NCI-H1417 treated with DMSO at 0.1 percent for 48 hours (cell line): ENCODE data around the gene TRPC1.
"Not testable (repeated sequence)": the region's sequence is repeated elsewhere in the genome, so short reads cannot be mapped to it uniquely, and the experiment has no call there.

ENCODE experiments used
- DNase-seq: peaks from one replicate; lab custom pipeline; 2025; lab: John Stamatoyannopoulos, UW

Gene TRPC1

DNA sequence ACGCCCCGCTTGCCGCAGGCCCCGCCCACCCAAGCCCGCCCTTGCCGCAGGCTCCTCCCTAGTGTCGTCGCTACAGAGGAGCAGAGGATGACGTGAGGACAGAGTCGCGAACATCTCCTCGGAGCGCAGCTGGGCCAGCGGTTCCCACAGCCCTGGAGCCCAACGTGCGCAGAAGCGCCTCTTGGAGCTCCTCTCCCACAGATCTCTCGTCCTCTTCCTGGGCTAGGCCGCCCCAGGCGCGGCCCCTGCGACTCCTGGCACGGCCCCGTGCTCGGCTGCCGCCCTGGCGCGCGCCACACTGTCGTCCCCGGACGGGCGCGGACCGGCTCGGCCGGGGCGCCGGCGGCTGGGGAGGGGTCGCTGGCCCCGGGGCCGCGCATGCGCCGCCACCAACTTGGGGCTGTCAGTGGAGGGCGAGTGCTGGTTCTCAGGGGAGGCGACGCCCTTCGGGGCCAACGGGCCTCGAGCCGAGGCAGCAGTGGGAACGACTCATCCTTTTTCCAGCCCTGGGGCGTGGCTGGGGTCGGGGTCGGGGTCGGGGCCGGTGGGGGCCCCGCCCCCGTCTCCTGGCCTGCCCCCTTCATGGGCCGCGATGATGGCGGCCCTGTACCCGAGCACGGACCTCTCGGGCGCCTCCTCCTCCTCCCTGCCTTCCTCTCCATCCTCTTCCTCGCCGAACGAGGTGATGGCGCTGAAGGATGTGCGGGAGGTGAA is at the start of gene TRPC1:
TRPC1 (plus strand) TSS at position 67 of the 714 bp plus-strand sequence; CDS start at position 593, 526 bp downstream.
- DNase-seq: no peak

DNA sequence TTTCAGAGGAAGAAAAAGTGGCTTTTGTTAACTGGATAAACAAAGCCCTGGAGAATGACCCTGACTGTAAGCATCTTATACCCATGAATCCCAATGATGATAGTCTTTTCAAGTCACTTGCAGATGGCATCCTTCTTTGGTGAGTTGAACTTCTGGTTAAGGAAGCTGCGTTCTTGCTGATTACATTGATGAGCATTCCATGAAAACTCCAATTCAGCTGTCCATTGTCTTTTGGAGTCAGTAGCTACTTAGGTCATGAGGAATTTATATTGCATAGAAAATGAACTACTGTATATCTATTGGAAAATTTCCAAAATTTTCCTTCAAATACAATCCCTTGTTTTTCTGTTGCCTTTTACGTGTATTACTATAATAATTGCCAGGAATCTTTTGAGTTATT is 47.7 kb upstream of the TRPC1 start:
- no peak for DNase-seq

DNA sequence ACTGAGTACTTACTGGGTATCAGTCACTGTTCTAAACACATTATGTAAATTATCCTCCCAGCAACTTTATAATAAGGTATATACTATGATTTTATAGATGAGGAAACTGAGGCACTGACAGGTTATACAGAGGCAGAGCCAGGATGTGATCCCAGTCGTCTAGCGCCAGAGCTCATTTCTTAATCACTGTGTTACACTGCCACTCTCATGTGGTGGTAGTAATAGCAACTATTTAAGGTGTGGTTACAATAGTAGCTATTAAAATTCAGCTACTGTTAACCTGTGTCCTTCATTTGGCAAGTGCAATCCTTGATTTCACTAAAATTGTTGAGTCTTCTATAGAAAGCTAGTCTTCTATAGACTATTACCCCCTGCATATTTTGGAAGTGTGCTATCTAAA is 43.1 kb upstream of the TRPC1 start:
- no peak for DNase-seq

DNA sequence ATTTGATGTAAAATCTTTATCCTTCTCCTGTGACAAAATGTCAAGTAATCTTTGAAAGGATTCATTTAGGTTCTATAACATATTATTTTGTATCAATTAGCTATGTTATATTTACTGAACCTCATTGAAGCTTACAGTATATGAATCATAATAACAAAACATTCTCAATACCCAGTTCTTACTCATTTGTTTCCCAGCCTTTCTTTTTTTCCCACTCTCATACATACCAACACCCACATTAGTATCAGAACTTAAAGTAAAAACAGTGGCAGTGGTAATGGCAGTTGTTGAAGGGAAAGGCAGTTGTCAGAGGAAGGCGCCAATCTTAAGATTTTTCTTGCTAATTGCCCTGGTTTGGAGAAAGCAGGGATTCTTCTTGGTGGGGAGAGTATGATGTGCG is 33.2 kb upstream of the TRPC1 start:
- DNase-seq: no peak

DNA sequence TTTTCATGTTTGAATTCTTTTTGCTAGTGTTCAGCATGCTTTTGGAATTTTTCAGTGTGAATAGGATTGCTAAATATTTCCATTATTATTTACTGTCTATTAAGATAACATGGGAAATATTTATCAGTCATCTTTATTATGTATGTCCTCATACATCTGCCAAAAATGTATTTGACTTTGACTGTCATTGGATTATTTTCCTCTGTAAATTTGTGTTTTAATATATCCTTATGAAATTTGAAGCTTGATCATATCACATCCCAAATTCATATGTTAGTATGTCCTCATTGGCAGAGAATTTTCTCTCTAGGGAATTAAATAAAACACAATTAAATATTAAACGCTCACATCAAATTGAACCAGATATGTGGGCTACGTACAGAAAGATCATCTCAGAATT is 32.3 kb upstream of the TRPC1 start:
- DNase-seq: no peak

DNA sequence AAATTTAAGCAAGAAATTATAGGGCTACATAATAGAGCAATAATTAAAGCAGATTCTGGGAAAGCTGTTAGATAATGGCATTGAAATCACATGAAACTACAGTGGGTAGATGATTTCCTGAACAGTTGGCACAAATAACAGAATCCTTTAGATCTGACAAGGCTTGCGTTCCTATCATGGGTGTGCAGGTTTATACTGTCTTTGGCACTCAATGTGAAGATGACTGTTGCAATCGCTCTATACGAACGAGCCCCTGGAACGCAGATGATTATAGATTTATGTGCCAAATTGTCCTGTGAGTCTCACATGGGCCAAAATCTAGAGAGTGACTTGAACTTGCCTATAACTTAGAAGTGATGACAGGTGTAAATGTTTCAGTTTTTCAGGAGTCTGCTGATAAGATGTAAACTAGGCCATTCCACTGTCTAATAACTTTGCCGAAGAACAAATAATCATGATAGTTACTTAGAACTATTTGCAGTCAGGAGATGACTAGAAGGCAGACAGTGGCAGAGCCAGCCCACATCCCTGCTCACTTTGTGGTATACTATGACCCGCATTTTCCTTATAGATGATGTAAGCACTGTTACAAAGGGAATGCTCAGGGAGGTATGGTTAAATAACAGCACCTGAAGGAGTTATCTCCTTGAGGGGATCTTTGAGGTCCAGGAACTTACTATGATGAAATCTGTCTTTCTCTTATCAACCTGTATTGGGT is 30.5 kb upstream of the TRPC1 start:
- no peak for DNase-seq

DNA sequence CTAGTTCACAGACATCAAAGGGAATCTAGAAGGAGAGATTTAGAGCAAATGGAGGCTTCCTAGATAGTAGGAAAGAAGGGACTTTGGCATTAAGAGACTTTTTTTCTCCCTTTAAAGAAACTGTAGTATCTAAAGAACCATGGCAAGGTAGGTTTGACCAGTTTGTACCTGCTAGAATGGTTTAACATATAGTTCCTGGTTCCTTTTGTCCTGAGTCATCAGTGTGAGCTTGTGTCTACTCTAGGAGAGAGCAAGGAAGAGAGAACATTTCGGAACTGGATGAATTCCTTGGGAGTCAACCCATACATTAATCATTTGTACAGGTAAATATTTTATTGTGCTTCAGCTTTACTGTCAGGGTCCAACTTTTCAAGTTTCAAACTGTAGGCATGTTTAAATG is 29.6 kb upstream of the TRPC1 start:
- DNase-seq: no peak

DNA sequence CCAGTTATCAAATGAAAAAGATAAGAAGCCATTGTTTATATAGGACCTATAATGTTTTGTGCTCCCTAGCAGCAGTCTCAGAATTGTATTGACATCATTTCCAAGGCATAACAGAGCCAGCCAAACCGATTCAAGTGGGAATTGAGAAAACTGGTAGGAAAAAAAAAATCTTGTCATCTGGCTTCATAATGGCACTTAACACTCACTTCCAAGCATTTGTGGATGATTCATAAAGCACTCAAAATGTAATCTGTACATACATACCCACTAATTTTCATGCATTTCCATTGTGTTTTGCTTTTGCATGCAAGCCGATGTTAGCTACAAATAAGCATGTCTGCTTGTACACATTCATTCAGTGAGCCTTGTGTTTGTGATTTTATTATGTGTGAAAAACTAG is 18.6 kb upstream of the TRPC1 start:
- DNase-seq: no peak

DNA sequence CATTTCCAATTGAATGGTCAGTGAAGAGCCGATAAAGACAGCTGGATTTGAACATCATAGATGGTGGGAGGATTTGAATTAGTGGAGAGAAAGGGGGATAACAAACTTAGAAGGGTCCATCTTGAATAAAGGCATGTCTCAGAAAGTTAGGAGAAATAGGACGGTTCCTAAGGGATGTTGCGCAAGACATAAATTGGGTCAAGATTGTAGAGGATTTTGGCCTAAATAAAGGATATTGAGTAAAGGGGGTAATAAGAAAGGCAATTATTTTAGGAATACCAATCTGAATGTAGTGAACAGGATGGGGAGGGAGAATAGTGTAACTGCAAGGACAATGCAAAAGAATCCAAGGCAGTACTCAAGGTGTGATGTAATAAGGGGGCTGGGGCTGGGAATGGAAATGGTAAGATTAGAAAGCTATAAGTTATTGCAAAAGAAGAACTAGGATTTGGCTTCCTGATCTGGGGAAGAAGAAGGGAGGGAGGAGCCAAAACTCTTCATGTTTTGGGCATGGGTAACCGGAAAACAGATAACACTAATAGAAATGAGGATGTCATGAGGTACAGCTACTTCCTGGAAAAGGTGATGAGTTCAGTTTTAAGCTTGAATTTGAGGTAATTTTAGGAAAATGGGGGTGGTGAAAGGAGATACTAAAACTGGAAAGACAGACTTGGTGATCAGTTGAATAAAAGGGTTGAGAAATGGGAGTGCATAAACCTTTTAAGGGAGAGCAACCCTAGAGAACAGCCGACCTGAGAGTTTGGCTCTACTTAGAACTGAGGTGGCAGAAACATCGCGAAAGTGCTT is 17.3 kb upstream of the TRPC1 start:
- no peak for DNase-seq

DNA sequence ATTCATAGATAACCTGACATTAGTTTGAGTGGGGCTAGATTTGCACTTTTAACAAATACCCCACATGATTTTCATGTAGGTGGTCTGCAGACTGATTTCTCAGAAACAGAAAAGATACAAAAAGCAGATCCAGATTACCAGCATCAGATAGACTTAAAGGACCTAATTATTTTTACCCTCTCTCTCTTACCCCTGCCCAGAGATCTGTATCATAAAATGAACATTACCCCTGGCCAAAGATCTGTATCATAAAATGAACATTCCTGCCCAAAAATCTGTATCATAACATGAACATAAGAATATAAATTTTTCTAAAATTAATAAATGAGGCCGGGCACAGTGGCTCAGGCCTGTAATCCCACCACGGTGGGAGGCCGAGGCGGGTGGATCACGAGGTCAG is 14.6 kb upstream of the TRPC1 start:
- no peak for DNase-seq

DNA sequence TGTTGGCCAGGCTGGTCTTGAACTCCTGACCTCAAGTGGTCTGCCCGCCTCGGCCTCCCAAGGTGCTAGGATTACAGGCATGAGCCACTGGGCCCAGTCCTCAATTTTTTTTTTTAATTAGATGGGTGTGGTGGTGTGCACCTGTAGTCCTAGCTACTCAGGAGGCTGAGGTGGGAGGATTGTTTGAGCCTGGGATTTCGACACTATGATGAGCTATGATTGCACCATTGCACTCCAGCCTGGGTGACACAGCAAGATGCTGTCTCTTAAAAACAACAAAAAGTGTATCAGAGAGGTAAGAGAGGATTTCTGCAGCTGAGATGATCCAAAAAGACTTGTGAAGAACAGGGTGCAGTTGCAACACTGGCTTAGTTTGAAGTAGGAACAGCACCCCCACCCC is 9.0 kb upstream of the TRPC1 start:
- DNase-seq: not testable (repeated sequence)

DNA sequence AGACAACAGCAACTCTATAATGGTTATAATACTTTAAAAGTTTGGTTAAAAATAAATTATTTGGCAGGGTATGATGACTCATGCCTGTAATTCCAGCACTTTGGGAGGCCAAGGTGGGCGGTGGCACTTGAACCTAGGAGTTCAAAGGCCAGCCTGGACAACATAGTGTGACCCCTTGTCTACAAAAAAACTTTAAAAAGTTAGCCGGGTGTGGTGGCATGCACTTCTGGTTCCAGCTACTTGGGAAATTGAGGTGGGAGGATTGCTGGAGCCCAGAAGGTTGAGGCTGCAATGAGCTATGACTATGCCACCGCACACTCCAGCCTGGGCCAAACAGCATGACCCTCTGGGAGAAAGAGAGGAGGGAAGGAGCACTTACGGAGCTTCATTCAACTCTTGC is 7.7 kb upstream of the TRPC1 start:
- DNase-seq: no peak

DNA sequence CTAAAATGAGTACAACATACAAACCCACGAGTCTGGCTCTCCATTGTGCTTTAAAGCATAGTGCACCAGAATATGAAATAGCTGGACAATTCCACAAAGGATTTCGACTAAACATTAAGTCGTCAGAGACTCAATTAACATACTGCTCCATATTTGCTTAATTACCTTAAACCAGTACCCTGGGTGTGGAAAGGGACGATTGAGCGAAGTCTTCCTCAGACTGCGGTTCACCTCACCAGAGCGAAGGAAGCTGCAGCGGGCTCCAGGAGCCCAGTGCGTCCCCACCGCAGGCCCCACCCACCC is 218 bp upstream of the TRPC1 start:
- no peak for DNase-seq

DNA sequence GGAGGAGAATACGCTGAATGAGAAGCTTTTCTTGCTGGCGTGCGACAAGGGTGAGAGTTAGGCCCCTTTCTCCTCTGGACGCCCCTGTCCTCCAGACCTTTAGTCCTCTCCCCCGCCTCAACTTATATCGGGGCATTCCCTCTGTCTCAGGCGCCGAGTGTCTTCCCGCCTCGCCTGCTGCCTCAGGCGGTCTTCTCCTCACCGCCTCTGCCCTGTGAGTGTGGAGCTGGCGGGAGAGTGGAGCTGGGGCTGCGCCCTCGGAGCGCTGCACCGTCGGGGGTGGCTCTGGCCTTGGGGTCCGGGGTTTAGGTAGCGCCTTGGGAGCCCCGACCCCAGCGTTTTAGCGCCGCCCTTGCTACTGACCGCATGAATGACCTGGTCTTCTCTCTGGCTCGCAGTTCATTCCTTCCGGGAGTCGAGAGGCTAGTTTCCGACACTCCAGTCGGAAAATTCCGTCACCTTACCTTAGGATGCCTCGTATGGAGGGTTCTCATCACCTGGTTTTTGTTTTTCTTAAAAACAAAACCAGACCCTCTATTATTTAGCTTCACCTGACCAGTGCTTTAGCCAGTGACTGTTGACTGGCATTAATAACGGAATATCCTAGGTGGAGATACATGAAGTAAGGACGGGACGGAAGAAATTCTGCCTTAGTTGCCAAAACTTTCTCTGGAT is 985 bp downstream of the TRPC1 start:
- DNase-seq: no peak

DNA sequence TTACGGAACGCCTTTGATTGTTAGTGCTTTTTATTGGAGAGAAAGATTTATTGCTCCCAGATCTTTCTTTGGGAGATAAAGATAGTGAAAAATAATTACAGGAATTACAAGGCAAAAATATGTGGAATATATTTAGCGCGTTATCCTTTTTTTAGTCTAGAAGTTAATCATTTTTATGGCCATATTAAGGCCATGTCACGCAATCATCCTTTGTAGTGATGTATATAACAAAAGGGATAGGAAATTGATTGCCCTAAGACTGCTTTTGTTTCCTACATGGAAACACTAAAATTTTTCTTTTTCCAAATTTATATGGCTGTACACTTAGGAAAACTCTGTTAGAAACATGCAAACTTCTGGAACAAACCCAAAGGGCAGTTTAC is 1.5 kb downstream of the TRPC1 start:
- no peak for DNase-seq

DNA sequence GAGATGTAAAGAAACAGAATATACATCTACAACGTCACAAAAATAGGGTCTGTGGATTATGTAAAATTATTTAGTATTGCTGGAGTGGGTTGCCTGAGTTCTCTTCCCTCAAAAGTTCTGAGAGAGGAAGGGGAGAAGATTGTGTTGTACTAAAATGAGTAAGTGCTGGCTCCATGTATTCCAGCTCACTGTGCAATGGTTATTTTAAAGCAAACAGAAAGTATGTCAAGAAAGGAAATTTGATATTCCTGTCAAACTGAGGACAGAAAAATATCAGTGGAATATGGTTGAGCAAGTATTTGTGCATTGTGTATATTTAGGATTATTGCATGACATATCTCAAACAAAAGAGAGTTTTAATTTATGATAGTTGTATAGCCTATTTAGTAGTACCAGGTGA is 2.2 kb downstream of the TRPC1 start:
- no peak for DNase-seq

DNA sequence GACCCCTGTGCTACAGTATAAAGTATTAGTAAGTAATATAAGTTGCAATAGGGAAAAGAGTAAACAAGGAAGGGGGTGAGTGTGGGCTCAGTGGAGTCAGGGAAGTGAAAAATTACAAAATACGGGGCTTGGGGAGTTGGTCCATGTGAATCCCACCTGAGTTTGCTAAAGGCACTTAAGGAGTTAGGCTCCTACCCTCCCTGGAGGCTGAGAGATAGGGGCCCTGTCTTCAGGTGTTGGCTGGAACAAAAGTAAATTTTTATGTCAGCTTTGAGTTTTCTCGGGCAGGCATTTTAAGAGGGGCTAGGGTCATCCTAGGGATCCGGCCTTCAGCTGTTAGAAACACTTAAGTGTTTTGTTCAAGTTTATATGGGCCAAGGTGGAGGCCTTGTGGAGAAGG is 8.2 kb downstream of the TRPC1 start:
- DNase-seq: no peak

DNA sequence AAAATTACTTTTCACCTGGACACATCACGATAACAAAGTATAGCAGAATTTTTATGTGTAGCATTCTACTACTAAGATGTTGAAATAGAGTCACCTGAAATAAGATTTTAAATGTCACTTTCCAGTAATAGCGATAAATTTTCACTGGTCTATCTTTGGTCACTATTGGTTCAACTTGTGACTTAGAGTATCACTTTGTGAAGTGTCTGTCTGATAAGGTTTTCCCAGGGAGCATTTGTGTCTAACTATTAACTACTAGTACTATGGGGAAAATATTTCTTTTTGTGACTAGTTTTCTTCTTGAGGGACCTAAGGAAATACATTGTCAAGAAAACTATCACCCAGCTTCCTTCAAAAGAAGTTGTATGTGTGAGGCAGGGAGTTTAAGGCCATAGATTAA is 11.0 kb downstream of the TRPC1 start:
- no peak for DNase-seq

DNA sequence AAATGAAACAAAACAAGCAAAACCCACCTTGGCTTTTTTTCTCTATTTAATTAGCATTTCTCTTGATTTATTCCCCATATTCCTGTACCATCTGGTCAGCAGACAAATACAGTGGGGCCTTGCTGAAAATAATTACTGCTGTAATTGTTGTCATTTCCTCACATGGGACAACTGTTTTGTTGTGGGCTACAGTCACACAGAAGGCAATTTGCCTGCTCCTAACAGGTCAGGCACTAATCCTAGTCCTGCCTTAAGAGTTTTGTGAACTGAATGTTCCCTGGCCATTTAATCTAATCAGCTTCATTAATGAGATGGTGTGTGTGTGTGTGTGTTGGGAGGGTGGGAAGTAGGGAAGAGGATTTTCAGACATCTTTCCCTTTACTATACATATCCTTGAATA is 11.6 kb downstream of the TRPC1 start:
- DNase-seq: no peak

DNA sequence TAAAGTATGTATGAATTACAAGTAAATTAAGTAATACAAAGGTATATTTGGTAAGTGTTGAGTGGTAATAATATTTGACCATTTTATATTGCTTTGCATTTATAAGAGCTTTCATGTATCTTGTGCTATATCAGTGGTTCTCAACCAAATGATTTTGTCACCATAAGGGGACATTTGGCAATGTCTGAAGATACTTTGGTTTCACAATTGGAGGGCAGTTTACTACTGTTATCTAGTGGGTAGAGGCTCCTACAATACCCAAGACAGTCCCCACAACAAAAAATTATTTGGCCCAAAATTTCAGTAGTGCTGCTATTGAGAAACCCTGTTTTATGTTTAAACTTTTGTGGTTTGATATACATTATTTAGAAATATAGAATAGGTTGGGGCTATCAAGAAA is 14.6 kb downstream of the TRPC1 start:
- no peak for DNase-seq

DNA sequence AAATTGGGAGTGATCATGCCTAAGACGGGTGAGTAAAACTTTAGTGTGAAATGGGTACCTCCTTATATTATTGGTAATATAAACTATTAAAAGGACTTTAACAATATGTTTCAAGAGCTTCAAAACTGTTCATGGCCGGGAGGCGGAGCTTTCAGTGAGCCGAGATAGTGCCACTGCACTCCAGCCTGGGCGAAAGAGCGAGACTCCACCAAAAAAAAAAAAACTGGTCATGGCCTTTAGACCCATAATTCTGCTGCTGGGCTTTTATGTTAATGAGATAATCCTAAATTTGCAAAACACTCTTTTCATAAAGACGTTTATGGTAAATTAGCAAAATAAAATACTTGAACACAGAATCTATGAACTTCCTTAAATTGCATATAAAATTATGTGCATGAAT is 22.8 kb downstream of the TRPC1 start:
- no peak for DNase-seq

DNA sequence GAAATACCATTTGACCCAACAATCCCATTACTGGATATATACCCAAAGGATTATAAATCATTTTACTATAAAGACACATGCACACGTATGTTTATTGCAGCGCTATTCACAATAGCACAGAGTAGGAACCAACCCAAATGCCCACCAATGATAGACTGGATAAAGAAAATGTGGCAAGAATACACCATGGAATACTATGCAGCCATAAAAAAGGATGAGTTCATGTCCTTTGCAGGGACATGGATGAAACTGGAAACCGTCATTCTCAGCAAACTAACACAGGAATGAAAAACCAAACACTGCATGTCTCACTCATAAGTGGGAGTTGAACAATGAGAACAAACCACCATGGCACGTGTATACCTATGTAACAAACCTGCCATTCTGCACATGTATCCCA is 26.7 kb downstream of the TRPC1 start:
- not testable (repeated sequence) for DNase-seq

DNA sequence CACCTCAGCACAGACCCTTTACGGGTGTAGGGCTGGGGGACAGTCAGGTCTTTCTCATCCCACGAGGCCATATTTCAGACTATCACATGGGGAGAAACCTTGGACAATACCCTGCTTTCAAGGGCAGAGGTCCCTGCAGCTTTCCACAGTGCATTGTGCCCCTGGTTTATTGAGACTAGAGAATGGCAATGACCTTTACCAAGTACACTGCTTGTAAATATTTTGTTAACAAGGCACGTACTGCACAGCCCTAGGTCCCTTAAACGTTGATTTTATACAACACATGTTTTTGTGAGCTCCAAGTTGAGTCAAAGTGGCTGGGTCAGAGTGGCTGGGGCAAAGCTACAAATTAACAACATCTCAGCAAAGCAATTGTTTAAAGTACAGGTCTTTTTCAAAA is 28.8 kb downstream of the TRPC1 start:
- DNase-seq: not testable (repeated sequence)
